ENCODE results near the gene NKD1.
"Not testable (repeated sequence)": the region's sequence is repeated elsewhere in the genome, so short reads cannot be mapped to it uniquely, and the experiment has no call there.

The NKD1 gene

DNA sequence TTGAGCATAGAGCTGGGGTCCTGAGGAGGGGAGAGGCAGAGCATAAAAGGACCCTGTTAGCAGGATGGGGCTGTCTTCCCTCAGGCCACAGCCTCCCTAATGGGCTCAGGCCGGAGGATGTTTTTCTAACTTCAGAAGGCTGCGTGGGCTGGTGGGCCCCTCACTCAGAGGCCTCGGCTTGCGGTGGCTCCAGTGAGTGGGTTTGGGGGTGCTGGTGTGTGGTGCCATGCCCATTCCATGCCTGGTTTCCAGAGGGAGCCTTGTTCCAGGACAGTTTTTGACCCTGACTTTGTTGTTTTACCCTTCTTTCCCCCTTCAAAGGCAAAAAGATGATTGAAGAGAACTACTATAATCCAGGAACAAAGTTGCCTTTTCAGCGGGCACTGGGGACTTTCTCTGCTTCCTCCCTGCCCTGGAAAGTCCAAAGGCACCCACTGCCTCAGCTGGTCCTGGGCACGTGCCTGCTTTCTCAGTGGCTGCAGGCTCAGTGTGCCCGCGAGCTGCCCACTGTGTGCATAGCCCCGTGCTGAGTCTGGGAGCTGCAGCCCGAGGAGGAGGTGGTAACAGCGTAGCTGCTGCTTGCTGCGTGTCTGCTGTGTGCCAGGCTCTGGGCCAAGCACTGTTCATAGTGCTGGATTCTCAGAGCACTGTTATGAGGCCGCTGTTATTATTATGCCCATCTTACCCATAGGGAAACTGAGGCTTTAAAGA is 11.8 kb downstream of the NKD1 start:
- DNase-seq, result no peak

DNA sequence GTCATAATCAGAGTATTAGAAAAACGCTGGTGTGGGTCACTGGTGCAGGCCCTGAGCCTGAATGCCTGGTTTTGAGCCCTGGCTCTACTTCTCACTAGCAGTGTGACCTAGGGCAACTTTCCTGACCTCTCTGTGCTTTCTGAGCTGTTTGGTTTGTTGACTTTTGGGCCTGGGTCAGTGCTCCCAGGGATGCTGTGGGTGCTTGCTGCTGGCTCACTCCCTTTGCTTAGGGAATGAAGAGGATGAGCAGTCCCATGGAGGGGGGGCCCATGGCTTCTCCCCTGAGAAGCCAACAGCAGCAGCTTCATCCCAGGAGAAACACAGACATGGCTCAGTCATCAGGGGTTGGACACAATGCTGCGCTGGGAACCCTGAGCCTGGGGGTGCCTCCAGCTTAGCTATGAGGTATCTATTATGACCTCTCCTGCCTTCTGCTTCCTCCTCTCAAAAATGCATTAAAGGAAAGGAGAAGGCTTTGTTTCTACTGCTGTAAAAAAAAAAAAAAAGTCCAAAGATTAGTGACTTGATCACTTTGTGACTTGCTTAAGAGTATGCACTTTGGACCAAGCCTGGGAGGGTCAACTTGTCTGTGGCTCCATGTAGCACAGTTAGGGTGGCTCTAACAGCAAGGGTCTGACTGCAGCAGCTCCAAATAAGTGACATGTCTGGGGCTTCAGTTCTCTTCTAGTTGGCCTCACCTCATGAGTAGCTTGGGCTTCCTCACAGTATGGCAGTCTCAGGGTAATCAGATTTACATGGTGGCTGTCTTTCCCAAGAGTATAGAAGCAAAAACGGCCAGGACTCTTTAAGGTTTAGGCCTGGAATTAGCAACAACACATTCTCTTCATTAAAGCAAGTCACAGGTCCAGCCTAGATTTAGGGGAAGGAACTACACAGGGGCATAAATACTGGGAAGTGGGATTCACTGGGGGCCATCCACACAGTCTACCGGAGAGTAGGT is 13.0 kb downstream of the NKD1 start:
- no peak for DNase-seq

DNA sequence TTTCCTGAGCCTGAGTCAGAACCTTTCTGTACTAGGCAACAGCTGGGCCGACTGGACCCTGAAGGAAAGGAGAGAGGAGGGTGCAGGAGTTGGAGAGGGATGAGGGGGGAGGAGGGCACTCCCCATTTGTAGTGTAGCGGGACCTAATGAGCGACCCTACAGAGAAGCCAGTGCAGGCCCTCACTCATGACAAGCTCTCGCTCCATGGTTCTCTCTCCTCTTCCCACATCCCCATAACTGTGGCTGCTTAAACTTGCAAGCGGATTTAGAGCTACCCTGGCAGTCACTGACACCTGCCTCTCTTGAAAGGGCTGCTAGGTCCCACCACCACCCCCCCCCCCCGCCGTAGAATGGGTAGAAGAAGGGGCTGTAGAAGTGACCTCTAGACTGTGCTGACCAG is 14.5 kb downstream of the NKD1 start:
- no peak for DNase-seq

DNA sequence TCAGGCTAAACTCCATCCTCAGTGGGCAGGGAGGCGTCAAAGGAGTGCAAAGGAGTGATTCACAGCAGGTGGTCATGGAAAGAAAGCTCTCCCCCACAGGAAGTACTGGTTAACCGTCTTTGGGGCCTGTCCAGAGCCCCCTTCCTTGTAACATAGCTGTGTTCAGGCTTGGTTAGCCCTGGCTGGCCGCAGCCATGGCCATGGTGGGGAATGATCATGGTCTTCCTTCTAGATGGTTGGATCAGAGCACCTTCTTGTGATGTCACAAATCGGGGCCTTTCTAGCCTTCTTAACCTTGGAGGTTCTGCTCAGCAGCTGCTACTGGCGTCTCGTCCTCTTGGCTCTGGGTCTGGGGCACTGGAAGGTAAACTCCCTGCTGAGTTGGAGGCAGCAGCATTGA is 15.8 kb downstream of the NKD1 start:
- no peak for DNase-seq

DNA sequence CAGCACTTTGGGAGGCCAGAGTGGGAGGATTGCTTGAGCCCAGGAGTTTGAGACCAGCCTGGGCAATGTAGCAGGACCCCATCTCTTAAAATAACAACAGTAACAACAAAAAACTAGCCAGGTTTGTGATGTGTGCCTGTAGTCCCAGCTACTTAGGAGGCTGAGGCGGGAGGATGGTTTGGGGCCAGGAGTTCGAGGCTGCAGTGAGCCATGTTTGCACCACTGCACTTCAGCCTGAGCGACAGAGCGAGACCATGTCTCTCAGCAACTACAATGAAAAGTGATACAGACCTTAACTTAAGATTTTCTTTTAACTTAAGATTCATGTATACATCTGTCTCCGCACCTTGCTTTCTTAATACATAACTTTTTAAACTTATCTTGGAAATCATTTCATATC is 17.2 kb downstream of the NKD1 start:
- DNase-seq, result no peak

DNA sequence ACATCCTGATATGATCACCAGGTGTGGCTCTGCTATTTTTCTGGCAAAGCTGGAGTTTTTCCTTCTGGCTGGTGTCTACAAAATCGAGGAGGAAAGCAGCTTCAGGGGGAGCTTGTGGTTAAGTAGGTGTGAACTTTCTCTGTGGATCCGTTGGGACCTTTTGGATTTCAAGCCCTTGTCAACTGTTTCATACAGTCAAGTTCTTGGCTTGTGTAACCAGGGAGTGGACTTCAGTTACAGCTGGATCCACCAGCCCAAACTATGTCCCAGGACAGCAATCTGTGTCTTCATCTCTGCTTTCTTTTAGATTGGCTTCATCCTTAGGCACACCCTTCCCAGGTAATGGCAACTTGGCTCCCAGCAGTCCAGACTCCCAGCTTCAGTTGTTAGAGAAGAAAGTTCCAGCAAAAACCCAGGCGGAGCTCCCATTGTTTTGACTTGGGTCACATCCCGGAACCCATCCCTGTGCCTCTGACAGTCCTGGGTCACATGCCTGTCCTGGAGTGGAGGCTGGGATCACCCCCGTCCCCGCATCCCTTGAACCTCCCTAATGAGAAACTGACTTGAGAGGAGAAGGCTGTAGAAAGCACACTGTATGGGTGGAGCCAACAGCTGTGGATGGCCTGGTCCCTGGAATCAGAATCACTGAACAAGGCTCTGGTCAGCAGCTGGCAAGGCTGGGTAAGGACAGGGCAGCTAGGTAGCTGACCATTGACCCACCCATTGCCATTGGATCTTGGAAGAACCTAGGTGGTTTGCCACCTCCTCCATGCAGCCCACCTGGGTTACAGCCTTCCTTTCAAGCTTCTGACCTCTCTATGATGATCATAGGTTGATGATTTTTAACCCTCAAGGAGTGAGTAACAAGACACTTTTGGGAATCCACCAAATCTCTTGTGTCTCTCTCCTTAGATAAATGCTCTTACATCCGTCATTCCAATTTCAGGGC is 18.1 kb downstream of the NKD1 start:
- DNase-seq, result no peak

DNA sequence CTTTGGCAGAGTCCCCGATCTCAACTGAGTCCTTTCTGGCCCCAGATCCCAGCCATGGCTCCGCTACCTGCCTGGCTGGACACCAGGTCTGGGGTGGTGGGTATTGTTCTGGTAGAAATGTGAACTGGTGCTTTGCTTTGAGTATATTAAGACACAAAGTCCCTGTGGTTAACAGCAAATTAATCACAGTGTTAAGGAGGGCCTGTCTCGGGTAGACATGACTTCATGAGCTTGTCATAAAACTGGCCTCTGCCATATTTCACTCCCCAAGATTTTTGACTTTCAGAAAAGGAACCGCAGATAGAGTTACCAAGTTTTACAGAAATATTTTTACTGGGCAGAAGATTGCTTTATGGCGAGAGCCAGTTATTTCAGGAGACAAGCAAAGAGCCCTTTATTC is 19.5 kb downstream of the NKD1 start:
- DNase-seq, result no peak

DNA sequence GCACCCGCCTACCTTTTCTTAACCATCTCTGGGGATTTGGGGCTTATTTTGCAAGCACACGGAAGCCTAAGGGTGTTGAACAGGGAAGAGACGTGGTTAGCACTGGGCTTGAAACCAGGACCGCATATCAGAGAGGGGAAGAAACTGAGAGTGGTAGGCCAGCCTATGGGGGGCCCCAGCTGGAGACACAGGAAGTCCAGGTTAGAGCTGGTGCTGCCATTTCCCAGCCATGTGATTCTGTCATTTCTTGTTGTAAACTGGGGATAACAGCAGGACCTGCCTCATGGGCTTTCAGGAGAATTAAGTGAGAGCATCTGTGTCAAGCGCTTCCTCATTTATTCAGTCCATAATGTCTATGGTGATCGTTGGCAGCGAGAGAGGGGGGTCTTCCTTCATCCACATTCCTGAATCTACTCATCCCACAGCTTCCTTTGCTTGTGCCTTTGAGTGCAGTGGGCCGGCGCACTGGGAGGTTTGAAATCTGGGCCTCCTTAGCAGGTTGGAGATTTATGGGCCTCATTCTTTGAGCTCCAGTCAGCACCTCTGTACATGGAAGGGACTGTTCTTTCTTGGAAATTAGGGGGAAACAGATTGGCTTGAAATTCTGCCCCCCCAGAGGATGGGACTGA is 20.1 kb downstream of the NKD1 start:
- no peak for DNase-seq

DNA sequence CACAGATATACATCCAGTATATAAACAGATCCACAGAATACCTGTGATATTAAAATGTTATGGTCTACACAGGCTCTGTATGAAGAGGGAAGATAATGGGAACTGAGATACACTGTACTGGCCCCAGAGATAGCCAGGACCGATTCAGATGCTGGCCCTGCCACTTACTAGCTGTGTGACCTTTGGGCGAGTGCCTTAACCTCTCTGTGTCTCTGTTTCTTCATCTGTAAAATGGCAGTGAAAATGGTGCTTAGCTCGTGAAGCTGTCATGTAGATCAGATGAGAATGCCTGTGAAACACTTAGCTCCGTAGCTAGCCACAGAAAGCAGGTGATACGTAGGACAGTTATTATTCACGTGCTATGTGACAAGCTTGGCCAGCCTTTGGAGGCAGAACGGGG is 22.2 kb downstream of the NKD1 start:
- no peak for DNase-seq

DNA sequence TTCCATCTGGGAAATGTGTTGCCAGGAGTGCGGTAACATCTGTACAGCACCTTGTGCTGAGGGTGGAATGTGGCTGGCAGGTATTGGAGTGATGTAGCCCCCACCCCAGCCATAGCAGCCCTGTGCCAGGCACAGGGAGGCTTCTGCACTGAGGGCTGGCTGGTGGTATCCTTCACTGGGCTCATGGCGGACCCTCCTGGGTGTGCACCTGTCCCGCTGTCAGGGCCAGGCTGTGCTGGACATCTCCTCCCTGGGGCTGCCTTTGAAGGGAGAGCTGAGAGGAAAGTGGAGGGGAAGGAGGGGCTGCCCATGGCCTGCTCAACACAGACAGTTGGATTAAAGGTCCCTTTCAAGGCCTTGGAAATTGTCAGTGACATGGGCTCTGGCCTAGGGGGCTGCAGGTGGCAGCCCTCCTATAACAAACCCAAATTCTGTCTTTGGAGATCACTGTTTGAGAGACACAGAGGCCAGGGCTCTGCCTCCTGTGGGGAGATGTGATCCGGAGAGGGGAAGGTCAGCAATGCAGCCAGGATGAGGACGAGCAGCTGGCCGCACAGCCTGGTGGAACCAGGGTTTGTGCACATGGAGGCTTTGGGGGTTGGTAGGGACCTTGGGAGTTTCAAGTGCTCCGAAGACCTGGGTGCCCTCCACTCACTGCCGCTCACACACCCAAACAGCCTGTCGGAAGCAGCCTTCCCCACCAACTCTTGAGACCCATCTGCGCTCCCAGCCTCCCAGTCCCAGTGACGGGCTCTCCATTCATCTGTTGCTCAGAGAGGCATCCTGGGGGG is 22.8 kb downstream of the NKD1 start:
- DNase-seq, result no peak

DNA sequence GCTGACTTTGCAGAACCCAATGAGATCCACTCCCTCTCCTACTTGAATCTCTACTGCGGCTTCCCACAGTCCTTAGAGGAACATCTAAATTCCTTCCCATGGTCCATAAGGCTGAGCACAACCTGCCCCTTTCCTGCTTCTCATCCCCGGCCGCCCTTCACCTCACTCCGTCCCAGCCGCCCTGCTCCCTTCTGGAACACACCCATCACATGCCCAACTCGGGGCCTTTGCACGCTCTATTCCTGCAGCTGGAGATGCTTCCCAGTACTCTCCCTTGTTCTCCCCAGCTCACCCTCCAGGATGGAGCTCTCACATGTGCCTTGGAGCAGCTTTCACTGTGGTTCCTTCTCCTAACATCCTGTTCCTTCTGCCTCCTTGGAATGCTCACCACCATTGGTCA is 23.6 kb downstream of the NKD1 start:
- no peak for DNase-seq

DNA sequence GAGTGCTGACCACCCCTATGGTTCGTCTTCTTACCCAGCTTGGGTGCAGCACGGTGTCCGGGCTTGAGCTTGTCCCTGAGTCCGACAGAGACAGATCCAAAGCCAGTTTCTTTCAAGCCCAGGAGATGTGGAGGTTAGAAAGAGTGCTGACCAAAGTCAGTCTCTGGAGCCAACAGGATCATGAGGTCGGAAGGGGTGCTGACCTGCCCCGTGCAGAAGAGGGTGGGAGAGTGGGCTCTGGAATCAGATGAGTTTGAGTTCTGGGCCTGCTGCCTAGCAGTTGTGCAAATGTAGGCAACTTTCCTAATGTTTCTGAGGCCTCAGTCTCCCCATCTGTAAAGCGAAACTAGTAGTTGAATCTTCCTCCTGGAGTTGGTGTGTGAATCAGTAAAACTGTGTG is 24.5 kb downstream of the NKD1 start:
- DNase-seq, result no peak

DNA sequence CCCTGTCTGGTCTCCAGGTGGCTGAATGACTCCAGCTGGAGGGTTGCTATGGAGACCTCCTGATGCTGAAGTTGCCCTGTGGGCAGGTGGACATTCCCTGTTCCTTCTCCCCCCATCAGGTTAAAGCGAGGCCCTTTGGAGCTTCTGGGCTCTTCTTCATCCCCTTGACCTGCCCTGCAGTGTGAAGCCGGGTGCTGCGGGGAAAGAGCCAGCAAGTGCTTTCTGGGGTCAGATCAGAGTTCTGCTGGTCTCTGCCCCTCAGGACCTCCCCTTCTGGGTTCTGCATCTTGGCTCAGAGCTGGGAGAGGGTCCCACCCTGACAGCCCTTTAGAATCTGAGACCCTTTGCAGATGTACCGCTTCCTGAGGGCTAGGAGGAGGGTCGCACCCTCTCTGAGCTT is 25.1 kb downstream of the NKD1 start:
- DNase-seq, result no peak

DNA sequence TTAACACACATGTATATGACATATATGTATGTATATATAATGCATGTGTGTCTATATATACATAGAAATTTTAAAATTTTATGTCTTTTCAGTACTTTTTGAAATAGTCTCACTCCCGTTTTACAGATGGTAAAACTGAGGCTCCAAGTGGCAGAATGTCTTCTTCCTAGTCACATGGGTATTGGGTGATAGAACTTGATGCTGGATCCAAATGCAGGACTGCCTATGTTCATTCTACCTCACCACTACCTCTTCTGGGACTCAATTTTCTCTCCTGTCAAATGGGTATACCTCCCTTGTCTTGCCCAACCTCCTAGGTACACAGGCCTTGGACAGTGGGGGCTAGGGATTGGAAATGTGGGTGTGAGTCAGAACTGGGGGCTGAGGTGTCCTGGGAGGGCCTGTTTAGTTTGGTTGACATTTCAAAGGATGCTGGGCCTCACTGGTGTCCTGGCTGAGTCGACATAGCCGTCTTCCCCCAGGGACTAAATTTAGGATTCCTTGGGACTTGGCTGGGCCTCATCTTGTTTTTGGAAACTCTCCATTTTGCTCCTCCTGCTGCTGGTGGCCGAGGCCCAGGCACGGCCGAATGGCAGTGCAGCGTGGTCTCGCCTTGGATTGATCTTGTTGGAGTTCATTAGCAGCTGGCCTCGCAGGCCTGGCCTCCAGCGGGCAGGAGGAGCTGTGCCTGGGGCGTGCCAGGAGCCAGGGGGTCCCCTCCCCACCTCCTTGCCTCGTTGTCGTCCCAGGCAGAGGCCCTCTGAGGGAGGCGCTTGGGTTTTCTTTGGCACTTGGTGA is 25.9 kb downstream of the NKD1 start:
- DNase-seq, result no peak

DNA sequence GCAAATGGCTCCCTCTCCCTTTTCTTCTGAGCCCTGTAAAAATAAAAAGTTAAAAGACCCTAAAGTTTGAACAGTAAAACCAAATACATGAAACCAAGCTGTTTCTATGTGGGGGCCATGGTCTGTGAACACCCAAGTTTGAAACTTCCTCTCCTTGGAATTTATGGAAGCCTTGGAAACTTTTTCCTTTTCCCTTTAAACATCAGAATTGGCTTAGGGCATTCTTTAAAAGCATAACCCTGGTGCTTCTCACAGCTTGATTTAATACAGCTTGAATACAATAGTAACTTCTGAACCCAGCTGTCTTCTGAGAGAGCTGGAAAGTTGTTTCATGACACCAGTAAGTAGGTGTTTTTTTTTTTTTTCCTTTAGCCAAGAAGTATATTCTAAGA is 26.5 kb downstream of the NKD1 start:
- no peak for DNase-seq

DNA sequence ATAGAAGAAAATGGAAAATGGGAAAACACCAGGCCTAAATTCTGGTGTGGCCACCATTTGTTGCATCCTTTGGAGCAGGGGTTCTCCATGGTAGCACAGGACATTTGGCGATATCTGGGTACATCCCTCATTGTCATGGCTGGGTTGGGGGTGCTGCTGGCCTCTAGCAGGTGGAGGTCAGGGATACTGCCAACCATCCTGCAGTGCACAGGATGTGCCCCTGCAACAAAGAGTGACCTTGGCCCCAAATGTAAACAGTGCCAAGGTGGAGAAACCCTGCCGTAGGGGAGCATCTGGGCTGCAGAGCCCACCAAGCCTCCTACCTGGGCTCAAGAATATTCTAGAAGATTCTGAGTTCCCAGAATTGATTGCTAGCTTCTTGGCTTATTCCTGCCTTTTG is 27.5 kb downstream of the NKD1 start:
- no peak for DNase-seq

DNA sequence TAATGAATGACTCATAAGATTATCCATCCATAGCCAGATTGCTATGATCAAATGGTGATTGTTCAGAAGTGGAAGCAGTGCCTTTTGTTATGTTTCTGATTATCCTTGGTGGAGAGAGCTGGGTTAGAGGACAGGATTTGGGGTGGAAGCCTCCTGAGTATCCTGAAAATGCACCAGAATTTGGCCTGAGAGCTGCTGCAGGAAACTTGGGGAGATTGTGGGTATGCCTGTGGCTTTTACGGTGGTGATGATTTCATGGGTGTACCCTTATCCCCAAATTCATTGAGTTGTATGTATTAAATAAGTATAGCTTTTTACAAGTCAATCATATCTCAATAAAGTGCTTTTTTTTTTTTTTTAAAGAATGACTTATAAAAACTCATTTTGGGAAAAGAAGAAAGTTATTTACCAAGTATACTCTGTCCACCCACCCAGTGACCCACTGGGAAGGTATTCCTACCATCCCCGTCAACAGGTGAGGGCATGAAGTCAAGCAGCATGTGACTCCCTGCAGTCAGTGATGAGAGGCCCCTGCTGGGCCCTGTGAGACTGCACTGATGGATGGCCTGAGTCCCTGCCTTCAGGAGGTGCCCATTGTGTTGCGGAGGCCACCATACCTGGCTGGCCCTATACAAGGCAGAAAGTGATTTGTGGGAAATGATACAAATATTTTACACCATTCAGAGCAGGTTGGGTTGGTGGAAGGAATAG is 28.4 kb downstream of the NKD1 start:
- DNase-seq, result no peak

DNA sequence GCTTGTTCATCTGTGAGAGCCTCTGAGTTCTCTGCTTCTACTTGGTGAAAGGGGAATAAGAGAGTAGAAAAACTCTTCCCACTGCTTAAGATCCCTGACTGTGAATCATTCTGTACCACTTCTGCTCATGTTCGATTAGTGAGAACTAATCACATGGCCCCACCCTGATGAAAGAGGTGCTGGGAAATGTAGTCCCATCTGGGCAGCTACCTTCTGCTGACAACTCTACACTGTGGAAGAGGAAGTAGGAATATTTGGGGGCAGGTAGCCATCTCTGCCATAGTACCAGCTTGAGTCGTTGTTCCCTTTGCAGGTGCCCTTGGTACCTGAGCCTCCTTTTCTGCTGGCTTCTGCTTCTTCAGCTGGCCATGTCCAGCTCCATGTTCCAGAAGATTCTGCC is 29.9 kb downstream of the NKD1 start:
- DNase-seq, result no peak

DNA sequence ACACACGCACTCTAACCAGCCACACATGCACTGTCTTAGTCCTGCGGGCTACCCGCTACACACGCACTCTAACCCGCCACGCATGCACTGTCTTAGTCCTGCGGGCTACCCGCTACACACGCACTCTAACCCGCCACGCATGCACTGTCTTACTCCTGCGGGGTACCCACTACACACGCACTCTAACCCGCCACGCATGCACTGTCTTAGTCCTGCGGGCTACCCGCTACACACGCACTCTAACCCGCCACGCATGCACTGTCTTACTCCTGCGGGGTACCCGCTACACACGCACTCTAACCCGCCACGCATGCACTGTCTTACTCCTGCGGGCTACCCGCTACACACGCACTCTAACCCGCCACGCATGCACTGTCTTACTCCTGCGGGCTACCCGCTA is 31.2 kb downstream of the NKD1 start:
- DNase-seq, result not testable (repeated sequence)

DNA sequence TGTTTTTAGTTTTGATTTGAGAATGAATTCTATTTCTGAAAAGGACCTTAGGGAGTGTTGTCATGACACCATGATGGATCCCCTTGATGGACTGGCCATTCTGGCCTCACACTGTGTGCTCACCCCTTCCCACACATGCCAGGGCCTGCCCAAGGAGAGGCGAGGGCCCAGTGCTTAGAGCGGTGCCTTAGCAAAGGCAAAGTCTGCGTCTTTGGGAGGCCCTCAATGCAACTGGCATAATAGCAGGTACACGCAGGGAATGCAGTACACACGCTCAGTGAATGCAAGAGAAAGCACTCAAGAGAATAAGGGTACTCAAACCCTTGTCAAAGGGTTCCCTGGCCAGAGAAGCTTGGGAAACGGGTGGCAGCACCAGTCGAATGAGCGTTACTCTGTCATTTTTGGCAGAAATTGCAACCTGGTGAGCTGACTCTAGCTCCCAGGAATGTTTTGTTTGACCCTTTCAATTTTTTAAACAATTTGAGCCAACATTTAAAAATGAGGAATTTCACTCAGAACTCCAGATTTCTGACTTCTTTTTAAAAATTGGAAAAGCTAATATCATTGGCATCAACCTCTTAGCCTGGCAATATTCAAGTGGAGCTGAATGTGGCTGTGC is 32.1 kb downstream of the NKD1 start:
- no peak for DNase-seq
